GM23338 (cell line): ENCODE measurements around the gene TRPM3. TPM values are rescaled to one million over a fixed set of nuclear protein-coding genes. Genes with fewer than 3 reads are reported as not detected.

Experiments used
- ATAC-seq: fragments of 200-7000 bp; cut with Tn5 transposase; 3 replicates; pipeline ENCODE4 v1.9.1; 2020
- DNase-seq: peaks from one replicate; pipeline ENCODE4 v3.0.0-alpha.2; 2015; ENCODE audit warnings: low spot score
- H2AFZ ChIP-seq: fragments of 200-600 bp; sonication (generic); 2 replicates; pipeline ENCODE4 v1.8.0; 2016; ENCODE audit warnings: antibody characterized with exemption, mild to moderate bottlenecking, moderate library complexity
- H3F3A ChIP-seq: fragments of 200-600 bp; sonication (generic); replicated peaks from 2 replicates; pipeline ENCODE4 v1.8.0; 2017; ENCODE audit warnings: antibody characterized with exemption, mixed run types, low read depth
- H3K27ac ChIP-seq: fragments of 200-600 bp; sonication (generic); 2 replicates; pipeline ENCODE4 v1.6.1; 2016; ENCODE audit warnings: low read depth
- H3K27me3 ChIP-seq: fragments of 200-600 bp; sonication (generic); 2 replicates; pipeline ENCODE4 v1.8.0; 2016; ENCODE audit warnings: mild to moderate bottlenecking, mixed run types, moderate library complexity; ENCODE audit not compliant: insufficient read depth
- H3K36me3 ChIP-seq: fragments of 200-600 bp; sonication (generic); 2 replicates; pipeline ENCODE4 v1.8.0; 2016; ENCODE audit warnings: mild to moderate bottlenecking; ENCODE audit not compliant: insufficient read depth
- H3K4me1 ChIP-seq: fragments of 200-600 bp; sonication (generic); 2 replicates; pipeline ENCODE4 v1.8.0; 2016; ENCODE audit warnings: mild to moderate bottlenecking, moderate library complexity; ENCODE audit not compliant: insufficient read depth
- H3K4me2 ChIP-seq: fragments of 200-600 bp; sonication (generic); 2 replicates; pipeline ENCODE4 v1.7.1; 2017; ENCODE audit warnings: mixed run types
- H3K4me3 ChIP-seq: fragments of 200-600 bp; sonication (generic); 2 replicates; pipeline ENCODE4 v1.6.1; 2016; ENCODE audit warnings: mixed run types
- H3K79me2 ChIP-seq: fragments of 200-600 bp; sonication (generic); replicated peaks from 2 replicates; pipeline ENCODE4 v1.8.0; 2017; ENCODE audit warnings: mild to moderate bottlenecking; ENCODE audit not compliant: insufficient read depth
- H3K9me2 ChIP-seq: fragments of 200-600 bp; sonication (generic); 2 replicates; pipeline ENCODE4 v1.8.0; 2017; ENCODE audit not compliant: insufficient read depth
- H4K20me1 ChIP-seq: fragments of 200-600 bp; sonication (generic); replicated peaks from 2 replicates; pipeline ENCODE4 v1.8.0; 2017; ENCODE audit warnings: mild to moderate bottlenecking; ENCODE audit not compliant: insufficient read depth
- H3K27ac Mint-ChIP-seq: 2 replicates; pipeline ENCODE4 v1.8.0; 2020; ENCODE audit warnings: inconsistent platforms, mild to moderate bottlenecking, moderate library complexity, mixed read lengths
- H3K27me3 Mint-ChIP-seq: 3 replicates; pipeline ENCODE4 v1.8.0; 2022; ENCODE audit warnings: low read depth, mild to moderate bottlenecking, moderate library complexity, mixed read lengths, inconsistent platforms; ENCODE audit not compliant: insufficient read depth, poor library complexity
- H3K36me3 Mint-ChIP-seq: 3 replicates; pipeline ENCODE4 v1.8.0; 2021; ENCODE audit warnings: low read depth, mild to moderate bottlenecking, inconsistent platforms, moderate library complexity, mixed read lengths
- H3K4me1 Mint-ChIP-seq: 3 replicates; pipeline ENCODE4 v1.8.0; 2020; ENCODE audit warnings: mild to moderate bottlenecking, inconsistent platforms, mixed read lengths
- H3K4me3 Mint-ChIP-seq: 3 replicates; pipeline ENCODE4 v1.8.0; 2021; ENCODE audit warnings: moderate library complexity, mild to moderate bottlenecking, inconsistent platforms, mixed read lengths
- H3K9me3 Mint-ChIP-seq: 3 replicates; pipeline ENCODE4 v1.8.0; 2020; ENCODE audit warnings: moderate library complexity, mild to moderate bottlenecking, inconsistent platforms, mixed read lengths
- CREB1 ChIP-seq: fragments of 250-450 bp; sonication (Bioruptor Pico); IDR thresholded peaks from 2 replicates; pipeline ENCODE4 v1.5.0; 2020; ENCODE audit warnings: low read depth, mild to moderate bottlenecking, moderate library complexity
- CTCF ChIP-seq, 2 experiments: fragments of 200-600 bp in 1 of 2; sonication (generic) in 1 of 2; conservative IDR thresholded peaks; 2 replicates each; pipeline versions ENCODE4 v1.5.1 to v1.6.1; 2016 to 2017; ENCODE audit warnings: antibody characterized with exemption in 2 of 2, low read depth in 2 of 2, mild to moderate bottlenecking in 2 of 2, moderate library complexity in 1 of 2
- ETS1 ChIP-seq: IDR thresholded peaks from 2 replicates; pipeline ENCODE4 v1.6.1; 2016; ENCODE audit warnings: antibody characterized with exemption
- EZH2 ChIP-seq: fragments of 200-600 bp; sonication (generic); IDR thresholded peaks from one replicate; pipeline ENCODE4 v1.8.0; 2017; ENCODE audit warnings: antibody characterized with exemption, mild to moderate bottlenecking, low read depth; ENCODE audit not compliant: unreplicated experiment
- EZH2phosphoT487 ChIP-seq: fragments of 200-600 bp; sonication (generic); IDR thresholded peaks from one replicate; pipeline ENCODE4 v1.8.1; 2018; ENCODE audit warnings: antibody characterized with exemption; ENCODE audit not compliant: unreplicated experiment
- JUNB ChIP-seq: IDR thresholded peaks from one replicate; pipeline ENCODE4 v1.6.1; 2016; ENCODE audit warnings: antibody characterized with exemption; ENCODE audit not compliant: unreplicated experiment
- NANOG ChIP-seq: IDR thresholded peaks from 2 replicates; pipeline ENCODE4 v1.6.1; 2016; ENCODE audit warnings: antibody characterized with exemption, borderline replicate concordance
- POLR2AphosphoS5 ChIP-seq: IDR thresholded peaks from 2 replicates; pipeline ENCODE4 v1.6.1; 2016; ENCODE audit warnings: antibody characterized with exemption, low read depth
- REST ChIP-seq: IDR thresholded peaks from one replicate; pipeline ENCODE4 v1.6.1; 2018; ENCODE audit warnings: antibody characterized with exemption; ENCODE audit not compliant: unreplicated experiment
- STAT1 ChIP-seq: IDR thresholded peaks from one replicate; pipeline ENCODE4 v1.6.1; 2016; ENCODE audit warnings: antibody characterized with exemption; ENCODE audit not compliant: unreplicated experiment
- ZNF114 ChIP-seq: fragments of 250-450 bp; sonication (Bioruptor Pico); IDR thresholded peaks from 2 replicates; pipeline ENCODE4 v1.5.0; 2020; ENCODE audit warnings: mild to moderate bottlenecking, moderate library complexity
- ZNF331 ChIP-seq: fragments of 250-450 bp; sonication (Bioruptor Pico); IDR thresholded peaks from 2 replicates; pipeline ENCODE4 v1.5.0; 2020; ENCODE audit warnings: low read depth, mild to moderate bottlenecking, moderate library complexity
- polyA plus RNA-seq: library from polyadenylated mRNA; unstranded; fragments of >200 nt; fragmentation: Nextera tagmentation; extraction: Ambion mirVana; gene quantifications from 2 replicates; pipeline ENCODE4 v1.2.1, GENCODE V29; 2016
- total RNA-seq: library from RNA; depleted of rRNA; stranded (reverse); fragments of >200 nt; shearing (Covaris generic); gene quantifications from 2 replicates; pipeline ENCODE4 v1.2.3, GENCODE V29; 2014

The TRPM3 gene
- total and polyA plus RNA-seq, 2 experiments from 2014 or later = 2.8 to 8.2 TPM

- Mint-ChIP-seq H3K27me3 (peaks cover 2% of the 10 kb centered on the region), H3K27ac (no peak overlapping the region), H3K9me3 (no peaks in the 10 kb centered on the region), H3K4me3 (no peak overlapping the region), H3K4me1 (peaks cover 3% of the 10 kb centered on the region; the same call in 1 of the 3 replicates), H3K36me3 (no peaks in the 10 kb centered on the region)
- DNase-seq (no peak), ATAC-seq (no peak)
- Histone ChIP-seq H3K4me1 (no peaks in the 10 kb centered on the region), H3F3A (no peaks in the 10 kb centered on the region), H4K20me1 (no peaks in the 10 kb centered on the region), H3K27ac (no peak overlapping the region), H3K4me3 (no peak overlapping the region), H2AFZ (no peak overlapping the region), H3K27me3 (no peaks in the 10 kb centered on the region), H3K4me2 (no peak overlapping the region), H3K79me2 (no peaks in the 10 kb centered on the region), H3K9me2 (0 out of 2 replicates have a peak, but pooled peaks cover 4% of the 10 kb centered on the region), H3K36me3 (no peaks in the 10 kb centered on the region)
- no peak for TF ChIP-seq JUNB
- TF ChIP-seq STAT1 = no peak
- no peak for TF ChIP-seq POLR2AphosphoS5
- no peak for TF ChIP-seq ETS1
- no peak for TF ChIP-seq EZH2phosphoT487
- TF ChIP-seq ZNF114 (CRISPR knock-in tag) = no peak
- TF ChIP-seq EZH2 = no peak
- TF ChIP-seq CTCF (conservative IDR thresholded peaks at IDR 0.05; ENCODE audit: low read depth in 2 of 2) = no peak
- no peak for TF ChIP-seq NANOG
These were observed 527.0 kb downstream of the TRPM3 start for GRCh38 chr9:70594386-70594944.

GRCh38 chr9:70593241-70593640 lies 528.2 kb downstream of the TRPM3 start:
- peaks cover 2% of the 10 kb centered on the region for H3K27me3 Mint-ChIP-seq
- H3K27me3 ChIP-seq = no peaks in the 10 kb centered on the region
- no peak overlapping the region for H3K4me3 Mint-ChIP-seq
- peaks cover 3% of the 10 kb centered on the region; the same call in 1 of the 3 replicates for H3K4me1 Mint-ChIP-seq
- H3K79me2 ChIP-seq = no peaks in the 10 kb centered on the region
- no peak overlapping the region for H3K4me3 ChIP-seq
- no peaks in the 10 kb centered on the region for H3K9me3 Mint-ChIP-seq
- no peak overlapping the region for H3K4me2 ChIP-seq
- H3K9me2 ChIP-seq = 0 out of 2 replicates have a peak, but pooled peaks cover 4% of the 10 kb centered on the region
- ATAC-seq (no peak), DNase-seq (no peak)
- no peaks in the 10 kb centered on the region for H4K20me1 ChIP-seq
- no peaks in the 10 kb centered on the region for H3K36me3 Mint-ChIP-seq
- no peaks in the 10 kb centered on the region for H3K4me1 ChIP-seq
- no peaks in the 10 kb centered on the region for H3F3A ChIP-seq
- H3K36me3 ChIP-seq = no peaks in the 10 kb centered on the region
- no peak overlapping the region for H3K27ac ChIP-seq
- H3K27ac Mint-ChIP-seq = no peak overlapping the region
- no peak overlapping the region for H2AFZ ChIP-seq
- no peak for TF ChIP-seq JUNB
- TF ChIP-seq ZNF114 (CRISPR knock-in tag) = no peak
- TF ChIP-seq POLR2AphosphoS5 = no peak
- no peak for TF ChIP-seq STAT1
- TF ChIP-seq CREB1 (CRISPR knock-in tag) = no peak
- TF ChIP-seq NANOG = no peak
- no peak for TF ChIP-seq CTCF (conservative IDR thresholded peaks at IDR 0.05; ENCODE audit: low read depth in 2 of 2)
- no peak for TF ChIP-seq ETS1
- TF ChIP-seq REST = no peak
- TF ChIP-seq ZNF331 = no peak
- no peak for TF ChIP-seq EZH2
